IPS-11a (cell line): ENCODE data around the gene NIT2.
"Not testable (repeated sequence)": the region's sequence is repeated elsewhere in the genome, so short reads cannot be mapped to it uniquely, and the experiment has no call there.

Experiments
- H3K4me3 ChIP-seq: one replicate; pipeline ENCODE4 v1.5.1; 2013; ENCODE audit warnings: low read depth, low read length, control low read depth

Gene NIT2

DNA sequence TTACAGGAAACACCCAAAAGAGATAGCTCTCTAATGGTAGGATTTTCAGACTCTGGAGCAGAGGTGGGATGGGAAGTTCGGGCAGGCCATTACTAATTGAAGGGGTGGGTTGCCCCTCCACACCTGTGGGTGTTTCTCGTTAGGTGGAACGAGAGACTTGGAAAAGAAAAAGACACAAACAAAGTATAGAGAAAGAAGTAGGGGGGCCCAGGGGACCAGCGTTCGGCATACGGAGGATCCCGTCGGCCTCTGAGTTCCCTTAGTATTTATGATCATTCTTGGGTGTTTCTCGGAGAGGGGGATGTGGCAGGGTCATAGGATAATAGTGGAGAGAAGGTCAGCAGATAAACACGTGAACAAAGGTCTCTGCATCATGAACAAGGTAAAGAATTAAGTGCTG lies 1.7 kb downstream of the NIT2 start:
- not testable (repeated sequence) for H3K4me3 ChIP-seq

GRCh38 chr3:100338911-100339310 lies 4.4 kb downstream of the NIT2 start:
- no peak overlapping the region for H3K4me3 ChIP-seq

DNA sequence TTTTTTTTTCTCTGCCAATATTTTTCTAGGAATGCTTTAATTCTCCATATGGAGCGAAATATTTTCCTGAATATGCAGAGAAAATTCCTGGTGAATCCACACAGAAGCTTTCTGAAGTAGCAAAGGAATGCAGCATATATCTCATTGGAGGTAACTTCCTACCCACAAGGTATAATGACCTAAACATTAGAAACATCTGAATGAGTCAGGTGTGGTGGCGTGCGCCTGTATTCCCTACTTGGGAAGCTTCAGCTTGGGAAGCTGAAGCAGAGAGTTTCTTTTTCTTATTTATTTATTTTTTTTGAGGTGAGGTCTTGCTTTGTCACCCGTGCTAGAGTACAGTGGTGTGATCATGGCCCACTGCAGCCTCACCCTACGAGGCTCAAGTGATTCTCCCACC lies 5.2 kb downstream of the NIT2 start:
- H3K4me3 ChIP-seq = no peak overlapping the region

- H3K4me3 ChIP-seq = no peak overlapping the region
These were observed 6.0 kb downstream of the NIT2 start for GRCh38 chr3:100340527-100340926.

GRCh38 chr3:100348727-100349126 lies 14.2 kb downstream of the NIT2 start:
- H3K4me3 ChIP-seq = no peak overlapping the region

DNA sequence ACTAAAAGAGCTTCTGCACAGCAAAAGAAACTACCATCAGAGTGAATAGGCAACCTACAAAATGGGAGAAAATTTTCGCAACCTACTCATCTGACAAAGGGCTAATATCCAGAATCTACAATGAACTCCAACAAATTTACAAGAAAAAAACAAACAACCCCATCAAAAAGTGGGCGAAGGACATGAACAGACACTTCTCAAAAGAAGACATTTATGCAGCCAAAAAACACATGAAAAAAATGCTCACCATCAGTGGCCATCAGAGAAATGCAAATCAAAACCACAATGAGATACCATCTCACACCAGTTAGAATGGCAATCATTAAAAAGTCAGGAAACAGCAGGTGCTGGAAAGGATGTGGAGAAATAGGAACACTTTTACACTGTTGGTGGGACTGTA lies 17.2 kb downstream of the NIT2 start:
- H3K4me3 ChIP-seq = not testable (repeated sequence)

GRCh38 chr3:100352296-100353231 lies 18.0 kb downstream of the NIT2 start:
- H3K4me3 ChIP-seq = no peak overlapping the region

DNA sequence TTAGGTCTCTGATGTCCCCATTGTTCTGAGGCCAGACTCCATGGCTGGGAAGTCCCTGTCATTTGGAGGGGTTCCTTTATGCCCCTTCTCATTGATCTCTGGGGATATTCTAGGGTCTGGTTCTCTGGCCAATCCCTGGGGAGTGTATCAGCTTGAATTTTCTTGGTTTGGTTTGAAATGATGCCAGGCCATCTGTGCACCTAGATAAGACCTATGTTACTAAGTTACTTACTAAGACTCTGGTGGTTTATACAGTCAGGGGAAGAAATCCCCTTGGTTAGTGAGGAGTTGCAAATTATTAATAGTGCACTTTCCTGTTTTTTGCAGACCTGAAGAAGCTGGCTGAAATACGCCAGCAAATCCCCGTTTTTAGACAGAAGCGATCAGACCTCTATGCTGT lies 20.3 kb downstream of the NIT2 start:
- no peak overlapping the region for H3K4me3 ChIP-seq

- H3K4me3 ChIP-seq = no peak overlapping the region
These were observed 23.9 kb downstream of the NIT2 start for GRCh38 chr3:100358413-100358812.

- no peak overlapping the region for H3K4me3 ChIP-seq
These were observed 24.5 kb downstream of the NIT2 start for GRCh38 chr3:100359035-100359434.

- no peak overlapping the region for H3K4me3 ChIP-seq
These were observed 26.4 kb downstream of the NIT2 start for GRCh38 chr3:100360757-100361496.

- no peak overlapping the region for H3K4me3 ChIP-seq
These were observed 27.3 kb downstream of the NIT2 start for GRCh38 chr3:100361897-100362296.

GRCh38 chr3:100364421-100364820 lies 29.9 kb downstream of the NIT2 start:
- no peak overlapping the region for H3K4me3 ChIP-seq

- H3K4me3 ChIP-seq = no peak overlapping the region
These were observed 31.9 kb downstream of the NIT2 start for GRCh38 chr3:100366424-100366823.

DNA sequence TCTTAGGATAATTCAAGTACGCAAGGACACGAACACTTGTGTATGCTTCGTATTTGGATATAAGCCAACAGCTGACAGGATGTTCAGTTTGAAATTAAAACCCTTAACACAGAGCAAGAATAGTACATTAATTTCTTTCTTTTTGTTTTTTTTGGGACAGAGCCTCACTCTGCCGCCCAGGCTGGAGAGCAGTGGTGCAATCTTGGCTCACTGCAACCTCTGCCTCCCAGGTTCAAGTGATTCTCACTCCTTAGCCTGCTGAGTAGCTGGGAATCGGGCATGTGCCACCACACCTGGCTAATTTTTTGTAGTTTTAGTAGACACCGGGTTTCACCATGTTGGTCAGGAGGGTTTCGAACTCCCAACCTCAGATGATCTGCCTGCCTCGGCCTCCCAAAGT lies 33.9 kb downstream of the NIT2 start:
- H3K4me3 ChIP-seq = no peak overlapping the region

GRCh38 chr3:100370756-100371155 lies 36.2 kb downstream of the NIT2 start:
- no peak overlapping the region for H3K4me3 ChIP-seq

- no peak overlapping the region for H3K4me3 ChIP-seq
These were observed 40.0 kb downstream of the NIT2 start for GRCh38 chr3:100374521-100374920.

- no peak overlapping the region for H3K4me3 ChIP-seq
These were observed 41.7 kb downstream of the NIT2 start for GRCh38 chr3:100376301-100376700.

- no peak overlapping the region for H3K4me3 ChIP-seq
These were observed 50.4 kb downstream of the NIT2 start for GRCh38 chr3:100384733-100385525.

- H3K4me3 ChIP-seq = no peak overlapping the region
These were observed 52.0 kb downstream of the NIT2 start for GRCh38 chr3:100386437-100387074.

- H3K4me3 ChIP-seq = no peak overlapping the region
These were observed 54.5 kb downstream of the NIT2 start for GRCh38 chr3:100389025-100389424.
